ENCODE results near the gene CHMP2A.
A peak's percentile ranks its signal among the peaks of the same experiment; 100 is the strongest.

The CHMP2A gene

GRCh38 chr19:58569191-58569942, 14.5 kb upstream of the CHMP2A start:
- no peak overlapping the region for H3K4me3 ChIP-seq (ENCODE audit: low read depth, low read length)
- DNase-seq (ENCODE audit: low read depth): no peak
- TF ChIP-seq, protein P1, sequence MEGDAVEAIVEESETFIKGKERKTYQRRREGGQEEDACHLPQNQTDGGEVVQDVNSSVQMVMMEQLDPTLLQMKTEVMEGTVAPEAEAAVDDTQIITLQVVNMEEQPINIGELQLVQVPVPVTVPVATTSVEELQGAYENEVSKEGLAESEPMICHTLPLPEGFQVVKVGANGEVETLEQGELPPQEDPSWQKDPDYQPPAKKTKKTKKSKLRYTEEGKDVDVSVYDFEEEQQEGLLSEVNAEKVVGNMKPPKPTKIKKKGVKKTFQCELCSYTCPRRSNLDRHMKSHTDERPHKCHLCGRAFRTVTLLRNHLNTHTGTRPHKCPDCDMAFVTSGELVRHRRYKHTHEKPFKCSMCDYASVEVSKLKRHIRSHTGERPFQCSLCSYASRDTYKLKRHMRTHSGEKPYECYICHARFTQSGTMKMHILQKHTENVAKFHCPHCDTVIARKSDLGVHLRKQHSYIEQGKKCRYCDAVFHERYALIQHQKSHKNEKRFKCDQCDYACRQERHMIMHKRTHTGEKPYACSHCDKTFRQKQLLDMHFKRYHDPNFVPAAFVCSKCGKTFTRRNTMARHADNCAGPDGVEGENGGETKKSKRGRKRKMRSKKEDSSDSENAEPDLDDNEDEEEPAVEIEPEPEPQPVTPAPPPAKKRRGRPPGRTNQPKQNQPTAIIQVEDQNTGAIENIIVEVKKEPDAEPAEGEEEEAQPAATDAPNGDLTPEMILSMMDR (IDR thresholded peaks at IDR 0.05; ENCODE audit: control insufficient read depth, extremely low read depth, insufficient read depth): no peak

GRCh38 chr19:58568453-58569130, 13.7 kb upstream of the CHMP2A start:
- DNase-seq (ENCODE audit: low read depth): no peak
- TF ChIP-seq, protein P1 (IDR thresholded peaks at IDR 0.05; ENCODE audit: control insufficient read depth, extremely low read depth, insufficient read depth): no peak
- H3K4me3 ChIP-seq (ENCODE audit: low read depth, low read length): no peak overlapping the region

- no peak for DNase-seq (ENCODE audit: low read depth)
- no peak overlapping the region for H3K4me3 ChIP-seq (ENCODE audit: low read depth, low read length)
- TF ChIP-seq, protein P1 (IDR thresholded peaks at IDR 0.05; ENCODE audit: control insufficient read depth, extremely low read depth, insufficient read depth): no peak
Observed at GRCh38 chr19:58566989-58567388, 12.1 kb upstream of the CHMP2A start.

DNA sequence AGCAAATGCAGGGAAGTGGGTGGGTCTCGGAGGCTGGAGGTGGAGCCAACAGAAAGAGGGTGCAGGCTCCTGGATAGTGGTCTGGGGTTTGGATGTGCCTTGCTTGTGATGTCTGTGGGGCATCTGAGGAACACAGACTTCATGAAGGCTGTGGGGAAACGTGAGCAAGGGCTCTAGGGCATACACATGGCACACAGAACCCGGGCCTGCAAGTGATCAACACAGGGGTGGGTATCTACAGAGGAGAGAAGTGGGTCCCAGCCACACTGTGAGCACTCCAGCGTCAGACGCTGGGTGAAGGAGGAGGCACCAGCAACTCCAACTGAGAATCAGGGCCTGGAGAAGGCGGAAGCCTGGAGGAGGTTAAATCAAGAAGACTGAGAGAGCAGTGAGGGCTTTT, 8.9 kb upstream of the CHMP2A start:
- TF ChIP-seq, protein P1 (IDR thresholded peaks at IDR 0.05; ENCODE audit: control insufficient read depth, extremely low read depth, insufficient read depth): no peak
- no peak overlapping the region for H3K4me3 ChIP-seq (ENCODE audit: low read depth, low read length)
- no peak for DNase-seq (ENCODE audit: low read depth)

GRCh38 chr19:58563034-58563573, 8.2 kb upstream of the CHMP2A start:
- peak overlapping the region; percentile 52 for H3K4me3 ChIP-seq (ENCODE audit: low read depth, low read length)
- no peak for DNase-seq (ENCODE audit: low read depth)
- TF ChIP-seq, protein P1 (IDR thresholded peaks at IDR 0.05; ENCODE audit: control insufficient read depth, extremely low read depth, insufficient read depth): no peak

- peak overlapping the region; percentile 52 for H3K4me3 ChIP-seq (ENCODE audit: low read depth, low read length)
- TF ChIP-seq, protein P1 (IDR thresholded peaks at IDR 0.05; ENCODE audit: control insufficient read depth, extremely low read depth, insufficient read depth): no peak
- no peak for DNase-seq (ENCODE audit: low read depth)
Observed at GRCh38 chr19:58562122-58563033, 7.5 kb upstream of the CHMP2A start.
